Bronchial epithelial cell (primary cell): ENCODE results near the gene UBAP1L. TPM values are rescaled to one million over a fixed set of nuclear protein-coding genes. Genes with fewer than 3 reads are reported as not detected.

Source experiments
- DNase-seq: peaks from one replicate; pipeline ENCODE4 v3.0.0-alpha.2; 2010; ENCODE audit warnings: low read depth
- FAIRE-seq: peaks from 2 replicates; lab custom pipeline; 2011; peaks lifted over from hg19 to GRCh38; lab: Jason Lieb, UNC
- H3K27me3 ChIP-seq: 2 replicates; pipeline ENCODE4 v1.5.1; 2011; ENCODE audit warnings: low read length; ENCODE audit not compliant: control insufficient read depth, insufficient read depth
- H3K36me3 ChIP-seq: 2 replicates; pipeline ENCODE4 v1.5.1; 2011; ENCODE audit warnings: low read length; ENCODE audit not compliant: control insufficient read depth, insufficient read depth
- H3K4me3 ChIP-seq: 2 replicates; pipeline ENCODE4 v1.5.1; 2011; ENCODE audit warnings: mild to moderate bottlenecking, low read depth, low read length, control low read depth
- total RNA-seq: library from RNA; depleted of rRNA; stranded (reverse); fragments of >200 nt; gene quantifications from 2 replicates; pipeline ENCODE4 v1.2.1, GENCODE V29; 2014
- TF ChIP-seq, protein P1 (sequence below): IDR thresholded peaks from 2 replicates; pipeline ENCODE4 v1.5.1; 2011; ENCODE audit warnings: mild to moderate bottlenecking, moderate library complexity, low read length, control low read depth, inconsistent platforms; ENCODE audit not compliant: insufficient read depth, severe bottlenecking

UBAP1L gene
- total RNA-seq, 1 donor from 2014 or later: 1.3 TPM

DNA sequence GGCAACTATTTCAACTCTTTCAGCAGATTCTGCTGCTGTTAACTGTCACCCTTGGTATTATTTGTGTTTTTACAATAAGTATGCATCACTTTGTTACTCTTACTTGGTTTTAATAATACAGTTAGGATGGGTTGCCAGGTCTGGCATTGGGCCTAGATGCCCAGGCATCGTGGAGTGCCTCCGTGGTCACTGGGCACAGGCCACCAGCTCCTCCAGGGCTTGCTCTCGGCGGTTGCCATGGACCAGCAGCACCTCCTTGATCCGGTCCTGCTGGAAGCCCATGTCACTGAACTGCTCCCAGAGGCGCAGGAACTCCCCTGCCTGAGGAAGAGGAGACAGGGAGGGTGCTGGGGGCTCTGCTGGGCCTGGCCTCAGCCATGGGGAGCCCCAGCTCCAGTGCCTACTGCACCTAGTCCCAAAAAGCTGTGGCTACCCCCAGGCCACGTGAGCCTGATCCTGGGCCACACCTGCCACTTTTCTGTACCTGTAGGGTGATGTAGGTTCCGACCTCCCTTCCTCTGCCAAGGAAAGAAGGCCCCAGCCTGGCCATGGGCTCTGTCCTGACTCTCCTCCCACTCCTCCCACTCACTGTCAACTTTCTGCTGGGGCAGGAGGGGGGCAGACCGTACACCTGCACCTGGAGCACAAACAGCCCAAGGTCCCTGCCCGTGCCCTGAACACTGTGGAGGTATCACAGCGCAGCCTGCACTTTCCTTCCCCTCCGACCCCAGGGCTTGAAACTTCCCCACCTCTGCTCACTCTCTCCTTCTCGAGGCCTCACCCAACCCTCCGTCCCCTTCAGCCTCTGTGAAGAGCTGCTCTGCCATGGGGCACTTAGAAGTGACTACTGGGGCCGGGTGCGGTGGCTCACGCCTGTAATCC lies 21.8 kb downstream of the UBAP1L start:
- DNase-seq: no peak
- H3K36me3 ChIP-seq: no peaks in the 10 kb centered on the region
- H3K27me3 ChIP-seq: no peaks in the 10 kb centered on the region
- H3K4me3 ChIP-seq: no peak overlapping the region
- TF ChIP-seq, protein P1, sequence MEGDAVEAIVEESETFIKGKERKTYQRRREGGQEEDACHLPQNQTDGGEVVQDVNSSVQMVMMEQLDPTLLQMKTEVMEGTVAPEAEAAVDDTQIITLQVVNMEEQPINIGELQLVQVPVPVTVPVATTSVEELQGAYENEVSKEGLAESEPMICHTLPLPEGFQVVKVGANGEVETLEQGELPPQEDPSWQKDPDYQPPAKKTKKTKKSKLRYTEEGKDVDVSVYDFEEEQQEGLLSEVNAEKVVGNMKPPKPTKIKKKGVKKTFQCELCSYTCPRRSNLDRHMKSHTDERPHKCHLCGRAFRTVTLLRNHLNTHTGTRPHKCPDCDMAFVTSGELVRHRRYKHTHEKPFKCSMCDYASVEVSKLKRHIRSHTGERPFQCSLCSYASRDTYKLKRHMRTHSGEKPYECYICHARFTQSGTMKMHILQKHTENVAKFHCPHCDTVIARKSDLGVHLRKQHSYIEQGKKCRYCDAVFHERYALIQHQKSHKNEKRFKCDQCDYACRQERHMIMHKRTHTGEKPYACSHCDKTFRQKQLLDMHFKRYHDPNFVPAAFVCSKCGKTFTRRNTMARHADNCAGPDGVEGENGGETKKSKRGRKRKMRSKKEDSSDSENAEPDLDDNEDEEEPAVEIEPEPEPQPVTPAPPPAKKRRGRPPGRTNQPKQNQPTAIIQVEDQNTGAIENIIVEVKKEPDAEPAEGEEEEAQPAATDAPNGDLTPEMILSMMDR: no peak
- no peak for FAIRE-seq

DNA sequence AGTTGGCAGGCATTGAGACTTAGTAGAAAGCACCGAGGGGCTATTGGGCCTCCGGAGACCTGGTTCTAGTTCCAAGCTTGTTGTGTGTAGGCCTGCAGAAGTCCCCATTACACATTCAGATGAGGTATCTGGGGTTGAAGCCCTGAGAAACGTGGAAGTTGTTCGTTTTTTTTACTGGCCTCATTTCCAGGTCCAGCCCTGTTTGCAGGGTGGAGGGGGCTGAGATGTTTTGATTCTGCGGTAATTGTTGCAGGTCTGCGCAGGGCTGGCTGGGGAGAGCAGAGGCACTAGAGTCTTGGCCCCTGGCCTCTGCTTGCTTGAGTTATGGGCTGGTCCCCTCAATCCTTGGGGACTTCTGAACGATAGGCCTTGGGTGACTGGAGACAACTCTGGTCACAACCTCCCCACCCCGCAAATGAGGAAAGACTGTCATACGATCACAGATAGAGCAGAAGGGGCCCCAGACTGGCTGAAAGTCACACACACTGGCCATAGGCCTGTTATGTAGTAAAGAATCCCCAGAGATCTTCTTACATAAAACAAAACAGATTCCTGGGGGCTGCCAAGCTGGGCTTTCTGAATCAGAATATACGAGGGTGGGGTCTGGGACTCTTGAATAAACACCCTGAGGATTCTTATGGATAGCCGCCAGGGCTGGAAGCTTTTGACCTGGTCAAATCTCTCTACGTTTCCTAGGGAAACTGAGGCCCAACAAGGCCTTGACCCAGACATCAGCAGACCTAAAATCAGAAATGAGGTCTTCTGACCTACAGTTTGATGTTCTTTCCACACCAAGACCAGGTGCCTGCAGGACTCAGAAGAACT lies 22.8 kb downstream of the UBAP1L start:
- DNase-seq: no peak
- FAIRE-seq: no peak
- no peak overlapping the region for H3K4me3 ChIP-seq
- TF ChIP-seq, protein P1: no peak
- H3K27me3 ChIP-seq: no peaks in the 10 kb centered on the region
- no peaks in the 10 kb centered on the region for H3K36me3 ChIP-seq

DNA sequence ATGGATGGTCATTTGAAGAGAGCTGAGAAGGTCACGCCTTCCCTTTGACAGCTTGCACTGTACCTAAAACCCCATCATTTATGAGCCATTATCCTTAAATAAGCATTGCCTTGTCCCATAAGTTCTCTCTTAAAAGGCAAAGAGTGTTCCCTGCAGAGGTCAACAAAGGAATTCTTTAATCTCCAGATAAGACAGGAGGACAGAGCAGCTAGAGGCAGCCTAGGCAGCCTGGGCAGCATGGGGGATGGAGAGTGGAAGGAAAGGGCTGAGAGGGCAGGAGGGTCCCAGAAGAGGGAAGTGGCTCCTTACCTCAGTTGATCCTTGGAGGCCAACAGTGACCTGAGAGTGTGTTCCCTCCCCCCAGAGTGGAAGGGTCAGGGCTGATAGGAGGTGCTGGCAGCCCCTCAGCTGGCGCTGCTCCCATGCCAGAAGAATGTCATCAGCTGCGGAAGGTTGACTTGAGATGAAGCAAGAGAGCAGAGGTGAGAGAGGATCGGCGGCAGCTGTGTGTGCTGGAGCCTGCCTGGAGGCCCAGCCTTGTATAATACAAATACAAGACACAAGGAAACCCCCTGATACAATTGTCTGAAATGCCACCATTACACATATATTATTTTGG lies 25.7 kb downstream of the UBAP1L start:
- no peak for DNase-seq
- no peak for FAIRE-seq
- H3K36me3 ChIP-seq: no peaks in the 10 kb centered on the region
- no peak overlapping the region for H3K4me3 ChIP-seq
- H3K27me3 ChIP-seq: no peaks in the 10 kb centered on the region
- TF ChIP-seq, protein P1: no peak

DNA sequence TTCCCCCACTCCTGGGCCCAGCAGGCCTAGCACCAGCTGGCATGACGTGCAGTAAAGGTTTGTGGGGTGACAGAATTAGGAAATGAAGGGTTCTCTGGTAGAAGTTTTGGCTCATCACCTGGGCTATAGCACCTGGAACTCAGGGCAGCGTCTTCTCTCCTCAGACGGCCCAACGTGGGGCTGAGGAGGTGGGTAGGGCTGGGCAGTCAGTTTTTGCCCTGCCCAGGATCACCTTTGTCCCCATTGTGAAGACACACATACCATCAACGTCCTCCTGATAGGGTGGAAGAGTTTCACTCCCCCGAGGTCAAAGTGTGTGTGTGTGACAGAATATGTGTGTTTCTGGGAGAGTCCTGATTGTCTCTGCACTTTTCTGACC lies 26.4 kb downstream of the UBAP1L start:
- Histone ChIP-seq H3K36me3 (no peaks in the 10 kb centered on the region), H3K27me3 (no peaks in the 10 kb centered on the region), H3K4me3 (no peak overlapping the region)
- DNase-seq (no peak), FAIRE-seq (no peak)
- TF ChIP-seq, protein P1: no peak

DNA sequence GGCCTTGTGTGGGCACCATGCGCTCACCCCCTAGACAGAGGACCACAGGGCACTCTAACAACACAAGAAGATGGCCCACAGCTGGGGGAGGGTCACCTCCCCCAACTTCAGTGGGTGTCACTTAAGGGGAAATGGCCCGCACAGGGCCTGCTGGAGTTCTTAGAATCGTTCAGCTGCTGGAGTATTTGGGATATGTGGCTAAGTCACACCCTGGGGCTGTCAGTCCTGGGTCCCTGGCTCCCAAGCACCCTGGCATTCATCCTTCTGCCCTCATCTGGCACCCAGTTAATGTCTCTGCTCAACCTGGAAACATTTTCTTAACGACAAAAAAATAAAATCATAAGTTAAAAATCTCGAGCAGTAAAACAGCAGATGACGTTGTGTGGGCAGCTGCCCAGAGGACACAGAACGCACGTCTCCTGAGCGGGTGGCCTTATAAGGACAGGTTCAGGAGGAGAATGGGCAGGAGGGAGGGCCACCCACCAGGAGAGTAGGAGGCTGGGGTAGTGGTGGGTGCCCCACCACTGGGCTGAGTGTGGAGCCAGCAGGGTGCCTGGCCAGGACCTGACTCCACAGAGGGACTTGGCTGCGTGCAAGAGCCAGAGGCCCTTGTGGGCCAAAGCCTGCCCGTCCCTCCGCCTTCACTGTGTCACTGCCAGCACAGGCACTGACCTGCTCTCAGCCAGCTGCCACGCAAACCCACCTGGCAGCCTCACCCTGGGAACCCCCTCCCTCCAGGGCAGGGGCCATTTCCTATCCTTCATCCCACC lies 26.9 kb downstream of the UBAP1L start:
- Histone ChIP-seq H3K4me3 (no peak overlapping the region), H3K36me3 (no peaks in the 10 kb centered on the region), H3K27me3 (no peaks in the 10 kb centered on the region)
- TF ChIP-seq, protein P1: no peak
- FAIRE-seq (no peak), DNase-seq (peak; percentile 51)
